Stimulated activated effector memory CD8-positive, alpha-beta T cell treated with anti-CD3 and anti-CD28 coated beads, Interleukin-12 subunit alpha, Interleukin-12 subunit beta, amount 100 ng/mL, for 72 hours (primary cell): ENCODE measurements around the gene SYCN.

Experiments used
- ATAC-seq: fragments of 150-1000 bp; cut with Tn5 transposase; 2 replicates; pipeline ENCODE4 v1.10.0; 2021
- DNase-seq, 2 donors: peaks; one replicate each; pipeline ENCODE4 v3.0.0; 2021 to 2022; ENCODE audit warnings: low spot score in 2 of 2
- H3K27ac Mint-ChIP-seq: one replicate; pipeline ENCODE4 v1.8.0; 2022; ENCODE audit warnings: mild to moderate bottlenecking, mixed read lengths
- H3K36me3 Mint-ChIP-seq: one replicate; pipeline ENCODE4 v1.8.0; 2022; ENCODE audit warnings: mild to moderate bottlenecking, mixed read lengths
- H3K4me1 Mint-ChIP-seq: one replicate; pipeline ENCODE4 v1.8.0; 2022; ENCODE audit warnings: mixed read lengths
- H3K4me3 Mint-ChIP-seq: one replicate; pipeline ENCODE4 v1.8.0; 2022; ENCODE audit warnings: mild to moderate bottlenecking, mixed read lengths
- H3K9me3 Mint-ChIP-seq: one replicate; pipeline ENCODE4 v1.8.0; 2022; ENCODE audit warnings: mixed read lengths

The SYCN gene

GRCh38 chr19:39207293-39207836, 3.3 kb upstream of the SYCN start:
- ATAC-seq: no peak
- Mint-ChIP-seq H3K9me3 (no peaks in the 10 kb centered on the region), H3K36me3 (no peaks in the 10 kb centered on the region), H3K4me3 (no peak overlapping the region), H3K27ac (no peak overlapping the region), H3K4me1 (no peaks in the 10 kb centered on the region)
- DNase-seq: no peak

- Mint-ChIP-seq H3K36me3 (no peaks in the 10 kb centered on the region), H3K27ac (no peak overlapping the region), H3K4me3 (no peak overlapping the region), H3K4me1 (no peaks in the 10 kb centered on the region), H3K9me3 (no peaks in the 10 kb centered on the region)
- ATAC-seq (no peak), DNase-seq (no peak)
Measured at GRCh38 chr19:39206122-39206521, 2.1 kb upstream of the SYCN start.

GRCh38 chr19:39205449-39205764, 1.3 kb upstream of the SYCN start:
- no peak for ATAC-seq
- Mint-ChIP-seq H3K4me1 (no peaks in the 10 kb centered on the region), H3K4me3 (no peak overlapping the region)

GRCh38 chr19:39202998-39203355, 1.1 kb downstream of the SYCN start:
- H3K4me3 Mint-ChIP-seq: no peak overlapping the region
- no peaks in the 10 kb centered on the region for H3K36me3 Mint-ChIP-seq
- DNase-seq (no peak), ATAC-seq (no peak)
- H3K9me3 Mint-ChIP-seq: no peaks in the 10 kb centered on the region
- no peak overlapping the region for H3K27ac Mint-ChIP-seq
- H3K4me1 Mint-ChIP-seq: peaks cover 2% of the 10 kb centered on the region

More at GRCh38 chr19:39205449-39205764, 1.3 kb upstream of the SYCN start:
- Mint-ChIP-seq H3K27ac (no peak overlapping the region), H3K36me3 (no peaks in the 10 kb centered on the region), H3K9me3 (no peaks in the 10 kb centered on the region)
- no peak for DNase-seq

GRCh38 chr19:39200803-39201115, 3.3 kb downstream of the SYCN start:
- DNase-seq (no peak), ATAC-seq (no peak)
- Mint-ChIP-seq H3K4me3 (no peak overlapping the region), H3K27ac (no peak overlapping the region), H3K4me1 (peaks cover 20% of the 10 kb centered on the region), H3K9me3 (no peaks in the 10 kb centered on the region), H3K36me3 (no peaks in the 10 kb centered on the region)

GRCh38 chr19:39200066-39200802, 3.8 kb downstream of the SYCN start:
- H3K9me3 Mint-ChIP-seq: no peaks in the 10 kb centered on the region
- peaks cover 26% of the 10 kb centered on the region for H3K4me1 Mint-ChIP-seq
- no peak for ATAC-seq
- no peaks in the 10 kb centered on the region for H3K36me3 Mint-ChIP-seq
- H3K27ac Mint-ChIP-seq: no peak overlapping the region
- H3K4me3 Mint-ChIP-seq: no peak overlapping the region
- no peak for DNase-seq

GRCh38 chr19:39199025-39199424, 5.0 kb downstream of the SYCN start:
- peaks cover 28% of the 10 kb centered on the region for H3K4me1 Mint-ChIP-seq
- H3K36me3 Mint-ChIP-seq: no peaks in the 10 kb centered on the region
- no peak overlapping the region for H3K27ac Mint-ChIP-seq
- no peaks in the 10 kb centered on the region for H3K9me3 Mint-ChIP-seq
- no peak overlapping the region for H3K4me3 Mint-ChIP-seq
- ATAC-seq (no peak), DNase-seq (no peak)

GRCh38 chr19:39197808-39198207, 6.3 kb downstream of the SYCN start:
- H3K27ac Mint-ChIP-seq: no peak overlapping the region

GRCh38 chr19:39196860-39197562, 7.1 kb downstream of the SYCN start, which contains the start of gene NCCRP1:
TSS of gene NCCRP1 (plus strand) at chr19:39196964. CDS start at chr19:39196983, 19 bp downstream.
- Mint-ChIP-seq H3K9me3 (no peaks in the 10 kb centered on the region), H3K4me3 (peak within 1 kb of the TSS; percentile 40), H3K4me1 (peaks cover 28% of the 10 kb centered on the region), H3K36me3 (no peaks in the 10 kb centered on the region), H3K27ac (no peak within 1 kb of the TSS)
- ATAC-seq (peak; percentile 32), DNase-seq (no peak)

More at GRCh38 chr19:39197808-39198207, 6.3 kb downstream of the SYCN start:
- peaks cover 28% of the 10 kb centered on the region for H3K4me1 Mint-ChIP-seq
- DNase-seq: no peak
- H3K4me3 Mint-ChIP-seq: peak overlapping the region; percentile 40
- ATAC-seq: no peak
- no peaks in the 10 kb centered on the region for H3K9me3 Mint-ChIP-seq
- no peaks in the 10 kb centered on the region for H3K36me3 Mint-ChIP-seq

GRCh38 chr19:39196320-39196719, 7.7 kb downstream of the SYCN start:
- Mint-ChIP-seq H3K4me3 (peak overlapping the region; percentile 39), H3K27ac (no peak overlapping the region)

GRCh38 chr19:39195755-39196154, 8.3 kb downstream of the SYCN start:
- H3K4me1 Mint-ChIP-seq: peaks cover 28% of the 10 kb centered on the region
- no peak for DNase-seq
- H3K36me3 Mint-ChIP-seq: no peaks in the 10 kb centered on the region
- H3K4me3 Mint-ChIP-seq: no peak overlapping the region
- H3K27ac Mint-ChIP-seq: no peak overlapping the region
- ATAC-seq: no peak
- H3K9me3 Mint-ChIP-seq: no peaks in the 10 kb centered on the region

More at GRCh38 chr19:39196320-39196719, 7.7 kb downstream of the SYCN start:
- no peaks in the 10 kb centered on the region for H3K36me3 Mint-ChIP-seq
- DNase-seq (no peak), ATAC-seq (no peak)
- peaks cover 28% of the 10 kb centered on the region for H3K4me1 Mint-ChIP-seq
- no peaks in the 10 kb centered on the region for H3K9me3 Mint-ChIP-seq

GRCh38 chr19:39194832-39195542, 9.1 kb downstream of the SYCN start:
- Mint-ChIP-seq H3K9me3 (no peaks in the 10 kb centered on the region), H3K36me3 (no peaks in the 10 kb centered on the region), H3K27ac (no peak overlapping the region), H3K4me1 (peaks cover 28% of the 10 kb centered on the region), H3K4me3 (no peak overlapping the region)
- DNase-seq (no peak), ATAC-seq (no peak)

- no peak overlapping the region for H3K27ac Mint-ChIP-seq
- no peak for ATAC-seq
- H3K36me3 Mint-ChIP-seq: no peaks in the 10 kb centered on the region
- H3K4me1 Mint-ChIP-seq: peaks cover 32% of the 10 kb centered on the region
- H3K9me3 Mint-ChIP-seq: no peaks in the 10 kb centered on the region
- no peak for DNase-seq
- no peak overlapping the region for H3K4me3 Mint-ChIP-seq
Measured at GRCh38 chr19:39193803-39194202, 10.3 kb downstream of the SYCN start.

- DNase-seq (no peak), ATAC-seq (no peak)
- H3K9me3 Mint-ChIP-seq: no peaks in the 10 kb centered on the region
- H3K4me3 Mint-ChIP-seq: no peak overlapping the region
- H3K36me3 Mint-ChIP-seq: no peaks in the 10 kb centered on the region
- H3K4me1 Mint-ChIP-seq: peaks cover 30% of the 10 kb centered on the region
- no peak overlapping the region for H3K27ac Mint-ChIP-seq
Measured at GRCh38 chr19:39192846-39193245, 11.2 kb downstream of the SYCN start.

- no peaks in the 10 kb centered on the region for H3K9me3 Mint-ChIP-seq
- no peaks in the 10 kb centered on the region for H3K36me3 Mint-ChIP-seq
- no peak overlapping the region for H3K27ac Mint-ChIP-seq
- no peak for DNase-seq
- H3K4me3 Mint-ChIP-seq: no peak overlapping the region
- no peak for ATAC-seq
- peaks cover 13% of the 10 kb centered on the region for H3K4me1 Mint-ChIP-seq
Measured at GRCh38 chr19:39190768-39191167, 13.3 kb downstream of the SYCN start.
